HG02870 (cell line): ENCODE measurements around the gene SSBP3.

ENCODE experiments used
- ATAC-seq: cut with Tn5 transposase; IDR thresholded peaks from one replicate; pipeline ENCODE4 v1.9.1; 2021; ENCODE audit warnings: mild to moderate bottlenecking, moderate library complexity; ENCODE audit not compliant: unreplicated experiment

The SSBP3 gene

DNA sequence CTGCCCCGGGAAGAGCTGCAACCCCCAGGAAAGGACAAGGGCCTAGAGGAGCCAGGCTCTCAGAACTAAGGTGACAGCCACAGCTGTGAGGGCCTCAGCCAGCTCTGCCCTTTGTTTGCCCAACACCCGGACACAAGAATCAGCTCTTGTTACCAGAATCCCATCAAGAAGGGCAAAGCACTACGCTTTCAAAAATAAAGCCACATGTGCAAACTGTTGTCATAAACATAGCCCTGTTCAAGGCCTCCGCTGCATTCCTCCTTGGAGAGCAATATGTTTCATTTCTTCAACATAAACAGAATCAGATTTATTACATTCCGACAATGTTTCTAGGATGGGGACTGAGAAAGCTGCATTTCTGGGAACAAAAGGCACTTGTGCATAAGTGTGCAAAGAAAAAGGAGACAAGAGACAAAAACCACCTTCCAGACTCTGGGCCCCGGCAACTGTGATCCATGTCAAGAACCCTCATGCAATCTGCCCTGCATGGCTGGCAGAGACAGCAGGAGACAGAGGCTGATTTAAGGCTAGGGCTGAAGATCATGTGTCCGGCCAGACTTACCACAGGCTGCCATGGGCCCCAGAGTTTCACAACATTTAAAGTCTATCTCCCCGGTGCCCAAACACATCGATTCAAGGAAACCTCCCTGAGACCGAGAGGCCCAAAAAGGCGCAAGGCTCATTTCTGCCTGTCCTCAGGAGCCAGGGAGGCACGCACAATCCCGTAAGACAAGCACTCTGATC is 71.0 kb downstream of the SSBP3 start:
- no peak for ATAC-seq

DNA sequence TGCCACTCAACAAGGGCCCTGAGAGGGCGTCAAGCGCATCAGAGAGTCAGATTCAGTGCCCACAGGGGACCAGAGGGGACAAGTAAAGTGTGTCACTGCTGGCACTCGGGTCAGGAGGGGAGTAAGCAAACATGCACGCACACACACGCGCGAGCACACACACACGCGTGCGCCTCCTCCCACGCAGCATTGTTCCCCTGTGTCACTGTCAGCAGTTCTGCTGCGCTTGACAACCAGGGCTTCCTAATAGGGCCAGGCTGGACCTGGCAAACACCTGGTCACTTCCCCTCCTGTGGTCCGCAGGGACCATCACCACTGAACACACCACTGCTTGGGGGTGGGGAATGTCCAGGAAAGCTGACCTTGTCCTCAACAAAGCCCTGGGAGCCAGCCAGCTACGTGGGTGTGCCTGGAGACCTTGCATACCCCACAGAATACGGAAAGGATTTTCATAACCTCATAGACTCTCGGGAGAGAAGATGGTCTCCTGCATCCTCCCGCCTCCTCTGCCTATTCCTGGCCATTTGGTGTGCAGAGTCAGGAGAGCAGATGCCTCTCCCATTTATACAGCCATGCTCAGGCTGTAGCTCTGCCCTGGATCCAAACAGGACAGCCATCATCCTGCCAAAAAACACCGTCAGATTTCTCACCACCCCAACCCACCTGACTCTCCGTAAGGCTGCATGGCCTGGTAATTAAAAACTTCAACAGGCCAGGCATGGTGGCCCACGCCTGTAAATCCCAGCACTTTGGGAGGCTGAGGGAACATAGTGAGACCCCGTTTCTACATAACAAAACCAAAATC is 73.2 kb downstream of the SSBP3 start:
- no peak for ATAC-seq

DNA sequence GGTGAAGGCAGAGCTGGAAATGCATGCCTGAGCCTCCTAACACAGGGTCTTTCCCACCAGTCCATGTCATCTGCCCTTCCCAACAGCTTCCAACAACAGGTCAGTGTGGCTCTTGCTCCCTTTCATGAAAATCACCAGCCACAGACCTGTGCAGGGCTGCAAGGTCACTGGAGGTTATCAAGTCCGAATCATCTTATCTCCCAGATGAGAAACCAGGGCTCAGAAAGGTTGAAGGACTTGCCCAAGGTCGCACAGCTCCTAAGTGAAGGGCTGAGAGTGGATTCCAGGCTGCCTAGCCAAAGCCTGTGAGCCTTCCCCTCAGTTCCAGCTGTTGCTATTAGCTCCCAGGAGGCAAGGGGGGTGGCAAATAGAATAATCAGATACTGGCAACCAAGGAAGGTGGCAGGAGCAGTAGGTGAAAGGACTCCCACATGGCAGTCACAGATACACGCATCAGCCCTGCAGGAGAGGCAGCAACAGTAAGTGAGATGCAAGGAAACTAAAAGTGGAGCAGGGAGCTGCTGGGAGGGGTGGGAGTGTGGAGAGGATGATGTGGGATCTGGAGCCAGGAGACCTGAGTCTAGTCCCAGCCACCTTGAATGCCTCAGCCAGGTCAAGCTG is 74.2 kb downstream of the SSBP3 start:
- no peak for ATAC-seq

DNA sequence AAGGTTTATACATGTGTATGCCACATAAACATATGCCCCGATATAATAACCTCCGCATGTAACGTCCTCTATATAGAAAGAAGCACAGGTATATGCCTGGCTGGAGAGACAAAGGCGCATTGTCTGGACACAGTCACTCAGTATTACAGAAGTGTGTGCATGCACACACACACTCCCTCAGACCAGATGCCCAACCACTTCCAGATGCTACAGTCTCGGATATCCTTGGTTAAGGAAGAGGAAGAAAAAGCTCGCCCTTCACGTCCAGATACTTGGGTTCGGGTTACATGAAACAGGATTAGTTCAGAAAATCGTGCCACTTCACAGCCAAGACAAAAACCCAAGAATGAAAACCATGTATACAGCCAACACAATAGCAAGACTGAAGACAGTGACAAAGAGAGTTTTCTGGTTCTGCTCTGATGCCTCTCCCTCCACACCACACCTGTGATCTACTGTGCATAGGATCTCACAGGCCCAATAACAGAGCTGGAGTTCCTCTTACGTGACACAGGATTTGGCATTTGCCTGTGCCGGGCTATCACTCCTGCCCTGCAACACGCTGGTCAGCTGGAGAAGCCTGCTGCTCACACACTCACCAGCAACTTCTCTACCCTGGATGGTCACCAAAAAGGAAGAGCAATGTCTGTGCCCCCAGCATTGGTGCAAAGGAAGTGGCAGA is 75.0 kb downstream of the SSBP3 start:
- no peak for ATAC-seq

DNA sequence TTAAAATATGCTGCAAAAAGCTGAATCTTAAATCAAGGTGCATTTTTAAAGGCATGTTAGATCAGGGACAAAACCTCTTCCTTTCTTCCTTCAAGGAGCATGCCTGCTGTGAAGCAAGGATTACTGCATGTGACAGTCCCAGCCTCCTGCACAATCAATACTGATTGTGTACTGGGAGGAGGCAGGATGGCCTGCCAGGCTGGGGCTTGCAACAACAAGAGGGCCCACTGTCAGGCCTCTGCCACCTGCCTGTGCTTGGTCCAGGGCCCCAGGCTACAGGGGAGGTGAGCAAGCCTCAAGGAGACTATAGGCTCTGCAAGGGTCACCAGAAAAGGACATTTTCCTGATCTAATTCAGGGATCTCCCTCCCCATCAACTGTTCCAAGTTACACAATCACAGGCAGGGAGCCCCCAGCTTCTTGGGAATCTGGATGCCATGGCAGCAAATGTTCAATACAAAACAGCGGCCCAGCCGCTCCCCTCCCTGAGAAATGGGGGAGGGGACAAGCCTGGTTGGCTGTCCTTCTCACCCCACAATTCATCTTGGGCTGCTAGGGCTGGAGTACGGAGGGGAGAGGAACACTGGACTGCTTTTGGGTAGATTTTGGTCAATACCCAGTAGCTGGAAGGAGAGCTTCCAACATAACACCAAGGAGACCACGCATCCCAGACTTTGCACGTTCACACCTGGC is 76.7 kb downstream of the SSBP3 start:
- no peak for ATAC-seq

DNA sequence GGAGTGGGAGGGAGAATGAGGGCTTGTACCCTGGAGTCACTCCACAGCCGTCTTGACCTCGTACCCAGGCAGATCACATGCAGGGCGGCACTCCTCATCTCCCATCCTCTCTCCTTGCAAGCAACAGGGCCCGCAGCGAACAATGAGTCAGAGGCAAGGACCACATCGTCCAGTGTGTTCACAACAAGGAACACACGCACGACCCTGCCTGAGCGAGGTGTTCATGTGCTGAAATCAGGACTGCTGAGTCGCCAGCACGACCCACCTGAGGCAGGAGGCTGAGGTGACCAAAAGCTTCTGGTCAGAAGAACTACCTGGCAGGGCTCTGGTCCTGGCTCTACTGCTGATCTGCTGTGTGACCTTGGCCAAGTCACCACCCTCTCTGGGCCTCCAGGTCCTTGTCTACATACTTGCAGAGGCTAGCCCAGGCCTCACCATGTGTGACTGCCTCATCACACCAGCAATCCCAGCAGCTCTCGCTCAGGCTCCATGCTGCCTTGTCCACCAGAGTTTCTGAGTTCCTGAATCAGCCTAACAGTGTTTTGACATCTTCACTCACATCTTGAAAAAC is 78.0 kb downstream of the SSBP3 start:
- no peak for ATAC-seq

DNA sequence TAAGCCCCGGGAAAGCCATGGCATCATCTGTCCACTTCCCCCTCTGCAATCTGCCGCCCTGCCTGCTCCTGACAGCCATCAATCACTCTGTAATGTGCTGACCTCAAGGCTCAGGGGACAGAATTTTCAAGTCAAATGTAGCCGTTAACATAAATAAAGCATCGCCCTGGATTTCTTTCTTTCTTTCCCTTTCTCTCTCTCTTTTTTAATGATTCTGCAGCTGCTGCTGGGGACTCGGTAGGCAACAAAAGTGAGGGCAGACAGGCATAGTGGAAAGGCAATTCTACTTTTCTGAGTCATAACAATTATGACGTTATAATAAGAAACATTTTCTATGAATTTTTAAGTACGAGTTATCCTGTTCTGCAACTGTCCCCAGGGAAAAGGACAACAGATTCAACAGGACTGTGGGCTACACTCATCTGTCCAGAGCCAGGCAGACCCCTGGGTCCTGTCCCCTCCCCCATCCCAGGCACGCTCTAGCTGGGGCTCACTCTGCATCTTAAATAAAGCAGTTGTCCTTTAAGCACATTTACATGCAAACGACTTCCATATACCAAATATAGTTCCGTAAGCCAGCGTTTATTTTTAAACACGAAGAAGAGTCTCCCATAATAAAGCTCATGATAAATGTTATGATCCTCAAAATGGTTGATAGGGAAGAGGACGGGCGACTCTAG is 78.7 kb downstream of the SSBP3 start:
- no peak for ATAC-seq

DNA sequence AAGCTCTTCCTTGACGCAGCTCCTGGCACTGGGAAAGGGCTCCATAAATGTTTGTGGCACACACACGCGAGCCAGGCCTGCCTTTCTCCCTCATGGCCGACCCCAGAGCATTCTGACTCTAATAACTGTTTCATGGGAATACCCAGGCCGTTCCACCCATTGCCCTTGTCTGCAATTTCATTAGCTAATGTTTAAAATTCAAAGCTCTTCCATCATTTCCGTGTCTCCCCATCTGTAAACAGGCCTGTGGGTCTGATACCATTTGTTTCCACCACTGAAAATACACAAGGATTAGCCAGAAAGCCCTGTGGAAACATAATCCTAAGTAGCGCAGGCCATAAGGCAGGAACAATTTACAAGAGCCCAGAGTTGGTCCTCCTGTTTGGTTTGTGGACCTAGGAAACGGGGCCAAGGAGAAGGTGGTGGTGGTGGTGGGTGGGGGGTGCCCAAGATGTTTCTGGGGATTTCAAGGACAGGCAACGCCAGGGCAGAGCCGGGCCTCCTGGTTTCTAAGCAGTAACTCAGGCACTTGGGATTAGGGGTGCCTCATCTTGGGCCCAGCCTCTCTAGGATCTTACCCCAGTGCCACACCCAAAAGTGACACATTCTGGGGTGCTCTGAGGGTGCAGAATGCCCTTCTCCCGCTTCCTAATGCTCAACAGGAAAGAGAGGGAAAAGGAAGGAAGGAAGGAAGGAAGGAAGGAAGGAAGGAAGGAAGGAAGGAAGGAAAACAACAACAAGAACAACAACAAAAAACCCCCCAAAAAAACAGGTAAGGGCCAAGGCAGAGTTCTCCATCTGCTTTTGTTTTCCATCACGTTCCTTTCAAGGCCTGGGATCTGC is 79.4 kb downstream of the SSBP3 start:
- ATAC-seq: no peak

DNA sequence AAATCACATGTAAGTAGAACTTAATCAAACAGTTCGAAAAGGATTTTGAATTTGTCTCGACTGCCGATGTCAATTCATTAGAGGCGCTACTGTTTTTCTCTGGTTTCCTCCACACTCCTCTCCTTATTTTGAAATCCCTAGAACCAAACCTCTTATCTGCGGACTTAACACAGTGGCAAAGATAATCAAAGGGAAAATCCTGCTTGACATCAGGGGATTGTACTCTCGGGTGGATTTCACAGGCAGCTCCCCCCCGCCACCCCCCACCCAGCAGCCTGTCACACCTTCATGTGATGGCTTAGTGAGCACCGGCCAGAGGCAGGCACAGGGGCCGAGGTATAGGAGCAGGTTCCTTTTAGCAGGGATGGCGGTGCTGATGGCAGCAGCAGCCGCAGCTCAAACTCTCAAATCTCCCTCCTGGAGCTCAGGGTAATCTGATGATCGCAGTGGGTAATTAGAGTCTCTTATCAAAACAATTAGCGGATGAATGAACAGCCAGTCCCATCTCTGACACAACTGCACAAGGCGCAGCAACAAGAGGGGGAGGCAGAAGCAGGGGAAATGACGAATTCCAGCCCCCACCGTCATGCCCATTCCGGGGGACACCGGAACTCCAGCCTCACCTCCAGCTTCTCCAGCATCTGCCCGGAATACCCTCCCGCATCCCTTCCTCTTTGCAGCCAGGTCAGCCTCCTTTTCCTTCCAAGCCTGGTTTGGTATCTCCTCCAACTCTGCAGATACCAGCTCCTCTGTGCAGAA is 80.3 kb downstream of the SSBP3 start:
- no peak for ATAC-seq

DNA sequence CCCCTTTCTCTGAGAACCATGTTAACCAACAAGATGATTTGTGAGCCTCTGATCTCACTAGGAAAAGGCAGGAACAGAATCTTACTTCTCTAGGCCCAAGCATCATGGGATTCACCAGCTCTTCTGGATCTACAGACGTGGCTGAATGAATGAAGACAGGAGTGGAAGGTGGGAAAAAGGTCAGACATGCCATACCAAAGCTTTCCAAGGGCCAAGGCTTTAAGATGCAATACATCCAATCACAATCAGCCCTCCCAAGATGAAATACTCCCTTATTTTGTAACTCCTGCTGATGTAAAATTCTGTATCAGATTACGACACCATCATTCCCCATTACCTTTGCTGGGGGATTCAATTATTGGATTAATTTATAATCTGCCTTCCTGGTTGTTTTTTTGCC is 80.9 kb downstream of the SSBP3 start:
- ATAC-seq: no peak

DNA sequence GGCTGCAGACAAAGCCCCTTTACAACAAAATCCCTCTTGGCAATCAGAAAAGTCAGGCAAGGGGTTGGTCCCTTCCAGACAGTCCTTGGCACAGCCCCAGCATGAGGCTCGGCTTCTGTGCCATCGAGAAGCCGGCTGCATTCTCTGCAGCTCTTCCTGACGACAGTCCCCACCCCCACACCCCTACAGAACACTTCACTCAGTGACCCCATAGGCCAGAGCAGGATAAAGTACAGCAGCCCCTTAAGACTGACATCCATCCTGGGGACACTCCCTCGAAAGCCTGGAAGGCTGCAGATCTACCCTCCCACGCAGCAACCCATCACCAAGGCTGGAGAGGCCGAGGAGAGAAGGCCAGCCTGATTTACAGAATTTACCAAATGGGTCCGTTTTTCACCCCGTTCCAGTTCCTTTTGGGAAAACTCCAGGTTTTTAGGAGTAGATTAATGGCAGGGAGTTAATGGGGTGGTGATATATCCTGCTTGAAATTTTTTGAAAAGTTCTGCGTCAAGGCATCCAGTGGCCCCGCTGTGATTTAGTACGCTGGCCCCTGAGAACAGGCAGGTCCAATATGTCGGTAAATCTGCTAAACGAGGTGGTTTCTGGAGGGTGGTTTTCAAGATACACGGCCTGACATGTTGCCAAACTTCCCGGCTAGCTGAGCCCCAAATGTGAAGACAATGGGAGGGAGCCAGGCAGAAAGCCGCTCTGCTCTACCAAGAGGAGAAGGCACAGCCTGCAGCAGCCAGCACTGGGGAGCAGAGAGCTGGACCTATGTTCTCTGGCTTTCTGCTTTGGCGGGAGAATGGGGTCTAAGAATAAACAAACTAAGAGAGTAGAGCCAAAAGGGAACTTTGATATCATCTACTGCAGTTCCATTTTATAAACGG is 81.7 kb downstream of the SSBP3 start:
- no peak for ATAC-seq

DNA sequence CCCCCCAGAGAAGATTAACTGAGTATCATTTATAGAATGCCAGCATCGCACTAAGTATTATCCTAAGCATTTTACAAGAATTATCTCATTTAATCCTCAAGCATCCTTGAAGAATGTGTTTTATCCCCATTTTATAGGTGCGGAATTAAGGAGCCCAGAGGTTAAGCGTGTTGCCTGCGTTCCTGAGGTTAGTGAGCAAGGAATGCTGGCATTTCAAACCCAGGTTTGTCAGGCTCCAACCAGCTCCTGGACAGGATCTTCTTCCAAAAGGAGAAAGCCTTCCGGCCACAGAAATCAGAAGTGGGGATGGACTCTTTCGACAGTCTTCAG is 82.3 kb downstream of the SSBP3 start:
- ATAC-seq: no peak

DNA sequence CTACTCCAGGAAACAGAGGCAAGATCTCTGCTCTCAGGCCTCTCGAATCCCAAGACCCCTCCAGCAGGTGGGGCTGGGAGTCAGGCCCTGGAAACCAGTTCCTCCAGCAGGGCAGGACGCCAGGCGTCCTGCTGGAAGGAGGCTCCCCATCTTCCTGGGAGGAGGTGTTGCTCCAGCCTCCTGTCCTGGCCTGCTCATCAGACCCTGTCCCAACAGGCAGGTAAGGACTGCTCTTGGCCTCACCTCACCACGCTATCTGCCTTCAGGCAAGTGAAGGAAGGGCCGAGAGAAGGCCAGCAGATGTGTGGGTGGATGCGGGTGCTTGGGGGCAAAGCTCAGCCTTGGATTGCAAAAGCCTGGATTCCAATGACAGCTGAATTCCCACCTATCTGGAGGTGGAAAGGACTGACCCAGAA is 82.9 kb downstream of the SSBP3 start:
- ATAC-seq: no peak

DNA sequence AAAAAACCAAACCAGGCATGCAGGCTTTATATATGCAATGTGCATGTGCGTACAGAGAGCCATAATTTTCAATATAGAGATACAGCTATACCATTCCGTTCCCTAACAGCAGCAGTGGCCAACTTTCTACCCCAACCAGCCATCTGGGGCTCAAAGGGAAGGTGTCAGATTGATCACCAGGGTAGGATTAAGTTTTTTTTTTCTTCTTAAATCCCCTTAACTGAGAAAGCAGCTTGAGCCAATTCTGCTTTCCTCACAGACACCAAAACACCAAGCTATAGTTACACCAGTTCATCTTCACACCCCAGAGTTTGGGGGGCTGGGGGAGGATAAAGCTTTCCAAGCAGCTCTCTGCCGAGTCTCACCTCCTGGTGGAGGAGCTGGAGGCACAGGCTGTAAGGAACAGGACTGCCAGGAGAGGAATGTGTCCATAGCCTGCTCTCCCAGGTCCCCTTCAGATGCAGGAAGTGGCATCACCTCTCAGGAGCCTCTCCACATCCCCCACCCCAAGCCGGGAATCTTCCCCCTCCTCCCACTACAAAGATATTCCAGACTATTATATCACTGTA is 87.9 kb downstream of the SSBP3 start:
- no peak for ATAC-seq

DNA sequence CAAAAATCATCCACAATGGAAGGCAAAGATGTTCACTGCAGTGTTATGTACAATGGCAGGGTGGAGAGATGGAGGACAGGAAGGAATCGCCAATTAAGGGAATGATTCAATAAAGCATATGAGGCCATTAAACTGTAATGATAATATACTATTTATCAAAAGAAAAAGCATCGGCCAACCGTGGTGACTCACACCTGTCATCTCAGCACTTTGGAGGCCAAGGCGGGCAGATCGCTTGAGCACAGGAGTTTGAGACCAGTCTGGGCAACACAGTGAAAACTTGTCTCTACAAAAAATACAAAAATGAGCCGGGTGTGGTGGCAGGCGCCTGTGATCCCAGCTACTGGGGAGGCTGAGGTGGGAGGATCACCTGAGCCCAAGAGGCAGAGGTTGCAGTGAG is 89.1 kb downstream of the SSBP3 start:
- ATAC-seq: no peak

DNA sequence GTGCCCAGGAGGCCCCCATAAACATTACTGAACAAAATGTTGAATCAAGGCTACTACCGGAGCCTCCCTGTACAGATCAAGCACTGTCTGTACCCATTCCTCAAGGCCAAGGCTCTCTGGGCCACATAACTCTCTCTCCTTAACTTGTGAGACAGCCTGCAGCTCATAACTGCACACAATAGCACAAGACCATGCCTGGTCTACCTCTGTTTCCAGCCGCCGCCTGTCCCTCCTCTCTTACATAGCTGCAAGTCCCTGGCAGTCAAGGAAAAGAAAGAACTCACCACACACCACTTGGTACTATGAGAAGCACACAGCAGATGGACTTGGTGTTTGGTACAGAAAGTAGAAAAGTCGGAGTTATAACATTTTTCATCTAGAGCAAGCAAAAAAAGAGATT is 91.1 kb downstream of the SSBP3 start:
- ATAC-seq: no peak

DNA sequence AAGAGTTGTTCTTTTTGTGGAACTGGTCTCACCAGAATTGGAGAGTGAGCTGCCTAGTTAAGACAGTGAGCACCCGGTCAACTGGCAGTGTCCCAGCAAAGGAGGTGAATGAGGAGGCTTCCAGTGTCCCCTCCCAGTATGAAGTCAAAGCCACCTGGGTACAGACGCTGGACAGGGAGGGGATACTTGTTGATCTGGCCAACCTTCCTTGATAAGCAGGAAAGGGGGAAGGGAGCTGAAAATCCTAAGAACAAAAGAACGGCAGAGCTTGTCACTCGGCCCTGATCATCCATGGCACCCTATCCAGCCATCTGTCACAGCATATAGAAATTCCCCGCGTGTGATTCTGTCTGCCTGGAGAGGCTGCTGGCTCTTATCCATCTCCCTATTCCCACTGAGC is 91.5 kb downstream of the SSBP3 start:
- no peak for ATAC-seq
